Measurements from ENCODE around the gene ADAMTS16.

Gene ADAMTS16

DNA sequence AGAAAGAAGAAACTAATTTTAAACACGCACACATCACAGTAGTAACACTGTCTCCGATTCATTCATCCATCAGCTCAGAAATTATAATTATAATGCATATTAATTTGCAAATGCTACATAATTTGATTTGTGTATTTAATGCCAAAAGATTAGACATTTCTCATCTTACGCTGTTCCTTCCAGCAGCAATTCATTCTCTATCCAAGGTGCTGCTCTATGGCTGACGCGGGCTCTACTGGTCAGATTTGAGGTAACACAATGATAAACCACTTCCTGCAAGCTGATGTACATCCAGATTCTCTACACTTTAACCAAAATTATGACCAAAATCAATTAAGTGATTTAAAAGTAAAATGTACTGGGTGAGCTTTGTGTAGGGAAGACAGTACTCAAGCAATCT is 204.5 kb downstream of the ADAMTS16 start:
- no peak overlapping the region for H3K27ac Mint-ChIP-seq
- no peak overlapping the region for H3K4me3 Mint-ChIP-seq
- H3K36me3 Mint-ChIP-seq = no peaks in the 10 kb centered on the region
- peaks cover 11% of the 10 kb centered on the region for H3K4me1 Mint-ChIP-seq
- no peak for DNase-seq
- CTCF ChIA-PET = no interaction called here
- no peaks in the 10 kb centered on the region for H3K9me3 Mint-ChIP-seq
- peaks cover 2% of the 10 kb centered on the region for H3K27me3 Mint-ChIP-seq

DNA sequence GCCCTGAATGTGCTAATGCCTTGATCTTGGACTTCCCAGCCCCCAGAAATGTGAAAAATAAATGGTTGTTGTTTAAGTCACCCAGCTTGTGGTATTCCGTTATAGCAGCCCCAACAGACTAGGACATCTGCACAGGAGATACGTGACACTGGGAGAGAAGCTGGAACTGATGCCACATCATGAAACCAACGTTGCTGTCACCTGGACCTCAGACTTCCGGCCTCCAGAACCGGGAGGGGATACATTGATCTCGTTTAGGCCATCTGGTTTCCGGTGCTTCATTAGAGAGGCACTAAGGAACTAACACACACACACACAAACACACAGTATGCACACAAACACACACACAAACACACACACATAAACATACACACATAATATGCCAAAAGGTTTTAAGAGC is 207.3 kb downstream of the ADAMTS16 start:
- Mint-ChIP-seq H3K27ac (no peak overlapping the region), H3K9me3 (no peaks in the 10 kb centered on the region)

DNA sequence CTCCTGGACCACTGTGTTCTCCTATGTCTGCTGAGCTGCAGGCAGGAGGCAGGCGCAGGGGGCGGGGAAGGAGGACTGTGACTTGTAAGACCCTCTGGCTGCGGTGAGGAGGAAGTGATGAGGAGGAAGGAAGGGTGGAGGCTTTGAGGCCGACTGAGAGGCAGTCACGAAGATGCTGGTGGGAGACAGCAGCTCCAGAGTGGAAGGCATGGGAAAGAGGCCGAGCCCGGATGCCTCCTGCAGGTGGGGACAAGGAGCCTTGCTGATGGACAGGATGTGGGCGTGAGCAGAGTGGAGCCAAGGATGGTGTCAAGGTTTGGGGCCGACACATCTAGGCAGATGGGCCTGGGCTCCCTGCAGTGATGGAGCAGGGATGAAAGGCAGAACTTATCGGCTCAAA is 208.0 kb downstream of the ADAMTS16 start:
- CTCF ChIA-PET = interaction anchor here (1.3 kb wide), 1 partner anchor 70 kb away, joined by 3 read pairs; no protein-coding TSS in a partner anchor
- no peaks in the 10 kb centered on the region for H3K36me3 Mint-ChIP-seq
- no peak for DNase-seq
- H3K9me3 Mint-ChIP-seq = peaks cover 4% of the 10 kb centered on the region
- H3K4me3 Mint-ChIP-seq = no peak overlapping the region
- peaks cover 3% of the 10 kb centered on the region for H3K27me3 Mint-ChIP-seq
- H3K4me1 Mint-ChIP-seq = peaks cover 11% of the 10 kb centered on the region
- peak overlapping the region; percentile 3 for H3K27ac Mint-ChIP-seq

More for the DNA sequence above, 207.3 kb downstream of the ADAMTS16 start:
- Mint-ChIP-seq H3K36me3 (no peaks in the 10 kb centered on the region), H3K27me3 (peaks cover 3% of the 10 kb centered on the region), H3K4me1 (peaks cover 11% of the 10 kb centered on the region), H3K4me3 (no peak overlapping the region)
- CTCF ChIA-PET = interaction anchor here (1.3 kb wide), 1 partner anchor 70 kb away, joined by 3 read pairs; no protein-coding TSS in a partner anchor
- DNase-seq = no peak

DNA sequence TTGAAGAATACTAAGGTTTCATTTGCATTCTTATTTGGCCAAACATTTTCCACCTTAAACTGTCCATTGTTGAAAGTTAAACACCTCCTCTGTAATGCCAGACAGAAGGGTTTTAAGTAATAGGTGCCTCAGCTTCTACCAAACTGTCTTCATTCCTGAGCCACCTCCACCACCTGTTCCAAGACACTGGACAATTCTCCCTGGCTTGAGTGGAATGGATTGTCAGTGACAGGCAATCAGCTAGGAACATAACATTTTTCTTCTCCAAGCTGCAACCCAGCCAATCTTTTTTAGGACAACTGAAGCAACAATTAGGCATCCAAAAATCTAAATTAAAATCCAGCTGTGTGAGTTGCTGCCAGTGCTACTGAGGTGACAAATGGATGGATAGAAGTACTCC is 208.4 kb downstream of the ADAMTS16 start:
- Mint-ChIP-seq H3K36me3 (no peaks in the 10 kb centered on the region), H3K27ac (no peak overlapping the region), H3K9me3 (peaks cover 4% of the 10 kb centered on the region), H3K4me3 (no peak overlapping the region), H3K4me1 (peaks cover 11% of the 10 kb centered on the region), H3K27me3 (peaks cover 3% of the 10 kb centered on the region)
- CTCF ChIA-PET = interaction anchor here (0.7 to 1.3 kb wide), 2 partner anchors 9 to 69 kb away, joined by 3 read pairs; no protein-coding TSS in a partner anchor
- DNase-seq = no peak

DNA sequence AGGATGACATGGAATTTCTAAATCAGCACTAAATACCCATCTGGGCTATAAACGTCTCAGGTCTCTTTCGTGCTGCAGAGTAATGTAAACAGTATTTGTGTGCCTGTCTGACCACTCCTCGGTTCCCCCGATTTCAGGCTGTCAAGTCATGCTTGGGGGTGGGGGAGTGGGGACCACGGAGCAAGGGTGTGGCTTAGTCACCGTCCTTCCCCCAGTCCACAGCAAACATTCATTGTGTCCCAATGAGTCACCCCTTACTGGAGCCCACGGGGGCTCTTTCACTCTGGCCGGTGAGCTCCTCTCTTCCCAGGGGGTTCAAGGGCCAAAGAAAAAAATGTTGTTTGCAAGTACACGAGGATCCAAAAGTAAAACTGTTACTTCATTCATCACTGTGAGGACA is 210.0 kb downstream of the ADAMTS16 start:
- H3K27ac Mint-ChIP-seq = no peak overlapping the region
- H3K27me3 Mint-ChIP-seq = peaks cover 3% of the 10 kb centered on the region
- H3K4me3 Mint-ChIP-seq = no peak overlapping the region
- H3K4me1 Mint-ChIP-seq = peaks cover 11% of the 10 kb centered on the region
- H3K36me3 Mint-ChIP-seq = no peaks in the 10 kb centered on the region
- H3K9me3 Mint-ChIP-seq = peaks cover 4% of the 10 kb centered on the region
- CTCF ChIA-PET = no interaction called here
- DNase-seq = no peak

DNA sequence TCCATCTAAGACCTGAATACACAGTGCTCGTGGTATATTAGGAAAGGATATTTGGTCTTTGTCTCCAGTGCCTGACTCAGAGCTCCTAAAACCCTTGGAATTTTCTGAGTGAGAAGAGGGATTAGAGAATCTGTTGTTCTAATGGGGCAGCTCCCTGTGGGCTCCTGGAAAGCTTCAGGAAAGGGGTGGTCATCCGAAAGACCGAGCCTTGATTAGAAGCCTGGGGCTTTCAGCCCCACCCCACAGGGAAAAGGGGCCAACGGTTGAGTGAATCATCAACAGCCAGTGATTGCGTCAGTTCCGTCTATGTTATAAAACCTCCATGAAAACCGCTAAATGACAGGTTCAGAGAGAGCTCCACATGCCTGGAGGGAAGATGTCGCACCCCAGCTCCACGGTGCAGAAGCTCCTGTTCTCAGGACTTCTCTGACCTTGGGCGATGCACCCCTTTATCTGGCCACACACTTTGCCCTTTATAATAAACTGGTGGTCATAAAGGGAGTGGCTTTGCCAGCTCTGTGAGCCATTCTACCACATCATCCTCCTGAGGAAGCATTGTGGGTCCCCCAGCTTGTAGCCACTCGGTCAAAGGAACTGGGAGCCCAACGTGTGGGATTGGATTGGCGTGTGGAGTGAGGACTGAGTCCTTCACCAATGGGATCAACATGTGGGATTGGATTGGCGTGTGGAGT is 211.3 kb downstream of the ADAMTS16 start:
- DNase-seq = no peak
- H3K27me3 Mint-ChIP-seq = peaks cover 3% of the 10 kb centered on the region
- H3K4me1 Mint-ChIP-seq = peaks cover 11% of the 10 kb centered on the region
- no peaks in the 10 kb centered on the region for H3K36me3 Mint-ChIP-seq
- no peak overlapping the region for H3K4me3 Mint-ChIP-seq
- H3K27ac Mint-ChIP-seq = no peak overlapping the region
- peaks cover 4% of the 10 kb centered on the region for H3K9me3 Mint-ChIP-seq
- CTCF ChIA-PET = no interaction called here

DNA sequence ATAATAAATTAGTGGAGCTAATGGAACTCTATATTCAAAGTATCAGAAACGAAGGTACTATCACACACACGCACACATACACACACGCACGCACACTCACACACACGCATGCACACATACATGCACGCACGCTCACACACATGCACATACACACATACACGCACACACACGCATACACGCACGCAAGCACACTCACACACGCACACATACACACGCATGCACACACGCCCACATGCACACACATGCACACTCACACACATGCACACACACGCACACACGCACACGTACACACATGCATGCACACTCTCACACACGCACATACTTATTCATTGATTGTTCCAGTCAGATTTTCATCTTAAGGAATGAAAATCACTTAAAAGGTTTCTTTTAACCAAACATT is 212.5 kb downstream of the ADAMTS16 start:
- DNase-seq = no peak
- peaks cover 4% of the 10 kb centered on the region for H3K9me3 Mint-ChIP-seq
- no peaks in the 10 kb centered on the region for H3K36me3 Mint-ChIP-seq
- CTCF ChIA-PET = no interaction called here
- H3K27me3 Mint-ChIP-seq = peaks cover 3% of the 10 kb centered on the region
- H3K4me1 Mint-ChIP-seq = peaks cover 7% of the 10 kb centered on the region
- no peak overlapping the region for H3K4me3 Mint-ChIP-seq
- no peak overlapping the region for H3K27ac Mint-ChIP-seq

DNA sequence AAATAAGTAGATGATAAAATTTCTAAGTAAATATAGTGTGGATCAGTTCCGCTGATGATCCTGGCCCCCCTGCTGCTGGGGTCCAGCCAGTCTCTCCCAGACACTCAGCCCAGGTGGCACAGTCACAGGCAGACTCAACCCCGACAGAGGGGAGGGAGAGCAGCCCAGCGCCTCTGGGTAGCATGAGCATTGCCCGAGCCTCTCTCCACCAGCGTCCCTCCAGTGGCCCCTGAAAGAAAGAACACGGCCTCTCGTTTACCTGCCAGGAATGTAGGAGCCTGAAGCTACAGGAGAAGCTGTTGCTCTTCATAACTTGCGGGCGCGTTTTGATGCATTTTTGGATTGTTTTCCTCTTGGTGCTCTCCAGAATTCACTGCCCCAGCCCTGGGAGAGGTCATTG is 213.6 kb downstream of the ADAMTS16 start:
- no peaks in the 10 kb centered on the region for H3K36me3 Mint-ChIP-seq
- no peak for DNase-seq
- H3K27me3 Mint-ChIP-seq = peaks cover 3% of the 10 kb centered on the region
- no peak overlapping the region for H3K27ac Mint-ChIP-seq
- H3K9me3 Mint-ChIP-seq = peaks cover 4% of the 10 kb centered on the region
- H3K4me3 Mint-ChIP-seq = no peak overlapping the region
- H3K4me1 Mint-ChIP-seq = no peaks in the 10 kb centered on the region
- CTCF ChIA-PET = no interaction called here

DNA sequence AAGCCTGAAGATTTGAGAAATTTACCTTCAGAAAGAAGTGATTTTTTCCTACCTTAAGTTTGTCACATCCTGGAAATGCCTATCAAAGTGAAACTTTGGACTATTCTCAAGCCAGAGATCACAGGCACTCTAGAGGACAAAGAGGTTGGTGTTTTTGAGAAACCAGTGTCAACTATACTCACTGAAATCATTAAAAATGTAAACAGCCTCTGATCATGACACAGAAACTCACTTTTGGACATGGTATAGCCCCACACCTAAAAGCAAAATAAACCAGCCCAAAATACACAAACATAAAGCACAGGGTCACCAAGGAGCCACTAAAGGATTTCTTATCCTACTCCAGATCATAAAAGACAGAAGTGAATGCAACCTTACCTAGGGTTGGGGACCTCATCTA is 216.6 kb downstream of the ADAMTS16 start:
- CTCF ChIA-PET = no interaction called here
- Mint-ChIP-seq H3K27me3 (no peaks in the 10 kb centered on the region), H3K4me3 (no peak overlapping the region), H3K4me1 (no peaks in the 10 kb centered on the region), H3K27ac (no peak overlapping the region), H3K36me3 (no peaks in the 10 kb centered on the region), H3K9me3 (peaks cover 4% of the 10 kb centered on the region)
- no peak for DNase-seq

DNA sequence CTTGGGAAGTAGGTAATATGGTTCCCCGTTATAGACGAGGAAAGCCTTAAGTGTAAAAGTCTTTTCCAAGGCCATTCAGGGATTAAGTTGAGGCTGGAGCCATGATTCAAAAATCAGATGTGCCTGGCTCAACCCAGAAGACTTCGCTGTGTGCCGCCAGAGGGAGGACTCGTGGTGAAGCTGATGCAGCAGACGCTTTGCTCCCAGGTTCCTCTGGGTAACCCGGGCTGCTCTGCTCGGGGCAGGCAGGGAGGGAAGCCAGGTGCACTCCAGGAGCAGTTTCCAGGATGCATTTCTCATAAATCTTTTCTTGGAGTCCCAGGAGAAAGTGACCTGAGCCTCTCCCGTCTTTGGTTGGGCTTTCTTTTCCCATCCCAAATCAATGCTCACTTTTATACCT is 219.5 kb downstream of the ADAMTS16 start:
- CTCF ChIA-PET = no interaction called here
- Mint-ChIP-seq H3K27ac (no peak overlapping the region), H3K36me3 (no peaks in the 10 kb centered on the region), H3K27me3 (peaks cover 4% of the 10 kb centered on the region), H3K4me1 (no peaks in the 10 kb centered on the region), H3K9me3 (no peaks in the 10 kb centered on the region), H3K4me3 (no peak overlapping the region)
- no peak for DNase-seq

DNA sequence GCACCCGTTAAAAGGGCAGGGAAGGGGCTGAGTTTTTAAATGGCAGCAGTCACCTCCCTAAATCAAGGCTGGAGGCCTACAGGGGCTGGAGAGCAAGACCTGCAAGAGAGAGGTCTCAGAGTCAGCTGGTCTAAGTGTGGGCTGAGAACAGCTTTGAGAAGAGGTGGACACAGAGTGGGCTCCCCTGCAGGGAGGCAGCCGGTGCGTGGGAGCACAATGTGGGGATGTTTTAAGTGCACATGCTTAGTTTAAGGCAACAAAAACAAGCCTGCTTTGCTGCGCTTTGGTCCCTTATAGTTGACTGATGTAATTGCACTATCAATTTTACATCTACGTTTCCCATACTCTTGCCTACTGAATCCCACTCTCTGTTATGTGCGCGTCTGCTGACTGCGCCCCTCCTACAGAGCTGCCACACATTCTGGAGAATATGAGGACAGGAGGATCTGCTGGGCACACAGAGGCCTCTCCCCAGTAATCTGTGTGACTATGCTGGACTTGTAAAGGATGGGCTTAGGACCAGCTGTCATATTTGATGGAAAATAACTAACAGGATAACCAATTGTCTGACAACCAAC is 220.3 kb downstream of the ADAMTS16 start:
- Mint-ChIP-seq H3K27ac (no peak overlapping the region), H3K9me3 (no peaks in the 10 kb centered on the region), H3K27me3 (peaks cover 4% of the 10 kb centered on the region), H3K4me3 (no peak overlapping the region), H3K36me3 (no peaks in the 10 kb centered on the region), H3K4me1 (no peaks in the 10 kb centered on the region)
- CTCF ChIA-PET = no interaction called here
- DNase-seq = no peak

DNA sequence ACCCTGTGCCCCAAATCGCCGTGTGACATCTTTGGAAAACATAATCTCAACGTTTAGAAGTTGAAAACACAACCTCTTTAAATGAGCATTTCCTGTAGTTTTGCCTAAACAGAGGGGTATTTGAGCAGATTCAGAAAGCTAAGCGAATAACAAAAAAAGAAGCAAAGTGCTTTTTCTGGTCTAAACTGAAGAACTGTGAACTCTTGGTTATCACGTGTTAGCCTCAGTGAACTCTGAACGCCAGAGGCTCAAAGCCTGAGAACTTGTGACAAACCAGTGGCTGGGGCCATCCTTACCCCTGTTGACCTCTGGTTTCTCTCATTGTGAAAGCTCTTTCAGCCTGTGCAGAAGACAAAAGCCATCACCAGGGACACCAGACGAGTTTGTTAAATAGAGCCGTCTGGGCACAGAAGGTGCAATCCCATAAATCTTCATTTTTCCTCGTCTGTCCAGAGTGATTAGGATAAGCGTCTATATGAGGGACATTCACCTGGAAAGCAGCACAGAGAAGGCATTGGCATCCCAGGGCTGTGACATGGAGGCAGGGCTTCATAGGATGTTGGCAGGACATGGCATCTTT is 220.9 kb downstream of the ADAMTS16 start:
- peaks cover 4% of the 10 kb centered on the region for H3K27me3 Mint-ChIP-seq
- no peak for DNase-seq
- H3K4me3 Mint-ChIP-seq = no peak overlapping the region
- H3K9me3 Mint-ChIP-seq = no peaks in the 10 kb centered on the region
- H3K36me3 Mint-ChIP-seq = no peaks in the 10 kb centered on the region
- CTCF ChIA-PET = no interaction called here
- no peak overlapping the region for H3K27ac Mint-ChIP-seq
- H3K4me1 Mint-ChIP-seq = no peaks in the 10 kb centered on the region

DNA sequence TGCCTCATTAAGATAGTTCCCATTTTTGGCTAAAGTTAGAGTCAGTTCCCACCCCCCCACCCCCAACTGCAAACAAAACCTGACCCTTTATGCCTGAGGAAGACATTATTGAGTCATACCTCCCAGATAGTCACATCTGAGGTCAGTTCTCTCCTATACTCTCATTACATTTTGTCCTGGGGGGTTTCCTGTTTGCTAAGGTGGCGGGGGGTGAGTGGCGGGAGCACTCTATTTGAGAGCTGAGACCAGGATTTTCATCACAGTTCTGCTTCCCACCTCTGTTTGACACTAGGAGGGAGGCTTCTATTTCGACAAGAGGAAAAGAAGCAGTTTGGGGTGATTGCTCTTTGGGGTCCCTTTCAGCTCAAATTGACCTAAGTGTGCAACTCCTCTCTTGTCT is 222.9 kb downstream of the ADAMTS16 start:
- no peak for DNase-seq
- H3K27ac Mint-ChIP-seq = no peak overlapping the region
- H3K4me1 Mint-ChIP-seq = no peaks in the 10 kb centered on the region
- H3K4me3 Mint-ChIP-seq = no peak overlapping the region
- CTCF ChIA-PET = interaction anchor here (1.2 kb wide), 1 partner anchor 8 kb away, joined by 3 read pairs; no protein-coding TSS in a partner anchor
- no peaks in the 10 kb centered on the region for H3K9me3 Mint-ChIP-seq
- H3K27me3 Mint-ChIP-seq = peaks cover 4% of the 10 kb centered on the region
- no peaks in the 10 kb centered on the region for H3K36me3 Mint-ChIP-seq

DNA sequence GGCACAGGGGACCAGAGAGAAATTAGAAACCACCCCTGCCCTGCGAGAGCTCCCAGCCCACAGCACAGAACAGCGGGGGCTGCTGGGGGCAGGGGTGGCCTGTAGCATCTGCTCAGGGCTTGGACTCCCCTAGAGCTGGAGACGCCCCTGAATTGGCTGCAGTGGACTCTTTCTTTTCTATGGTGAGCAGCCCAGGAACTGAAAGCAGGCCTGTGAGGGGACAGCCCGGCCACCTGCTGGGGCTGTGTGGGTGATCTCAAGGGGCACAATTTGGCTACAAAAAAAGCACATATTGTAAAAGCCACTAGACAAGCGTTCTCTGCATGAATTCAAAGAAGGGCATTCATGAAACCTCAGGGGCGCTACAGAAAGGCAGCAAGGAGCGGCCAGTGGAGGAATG is 224.8 kb downstream of the ADAMTS16 start:
- Mint-ChIP-seq H3K4me3 (no peak overlapping the region), H3K4me1 (no peaks in the 10 kb centered on the region), H3K27me3 (peaks cover 4% of the 10 kb centered on the region), H3K27ac (no peak overlapping the region), H3K9me3 (no peaks in the 10 kb centered on the region), H3K36me3 (no peaks in the 10 kb centered on the region)
- CTCF ChIA-PET = no interaction called here
- no peak for DNase-seq

DNA sequence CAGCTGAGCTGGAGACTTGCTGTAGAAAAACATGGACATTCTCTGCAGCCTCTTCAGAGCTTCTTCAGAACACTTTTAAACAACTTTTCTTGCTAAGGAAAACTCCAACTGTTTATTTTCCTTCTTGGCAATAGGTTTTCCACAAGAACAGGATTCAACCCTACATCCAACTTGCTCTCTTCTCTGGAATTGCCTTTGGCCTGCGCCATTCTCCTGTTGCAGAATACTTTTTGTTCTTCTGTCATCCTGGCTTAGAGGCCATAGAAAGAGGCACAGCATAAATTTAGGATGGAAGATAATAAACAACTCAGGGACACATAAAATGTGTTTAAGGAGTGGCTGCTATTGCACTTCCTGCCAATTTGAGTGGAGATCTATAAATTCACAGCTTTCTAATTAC is 227.6 kb downstream of the ADAMTS16 start:
- no peaks in the 10 kb centered on the region for H3K4me1 Mint-ChIP-seq
- H3K36me3 Mint-ChIP-seq = no peaks in the 10 kb centered on the region
- DNase-seq = no peak
- H3K27ac Mint-ChIP-seq = no peak overlapping the region
- peaks cover 4% of the 10 kb centered on the region for H3K27me3 Mint-ChIP-seq
- no peak overlapping the region for H3K4me3 Mint-ChIP-seq
- CTCF ChIA-PET = no interaction called here
- no peaks in the 10 kb centered on the region for H3K9me3 Mint-ChIP-seq
